Natural killer cell treated with Interleukin-12 subunit alpha and Interleukin-12 subunit beta and Interleukin-15 and Interleukin-18, amount 100 ng/mL, for 72 hours (primary cell): ENCODE measurements around the gene TRPM2. TPM values are rescaled to one million over a fixed set of nuclear protein-coding genes. Genes with fewer than 3 reads are reported as not detected.

Source experiments
- ATAC-seq, 2 donors: fragments of 150-1000 bp; cut with Tn5 transposase in 1 of 2; sonication (Bioruptor Pico), chemical (Tn5 transposase) in 1 of 2; 2 replicates each; pipeline ENCODE4 v1.10.0; 2021
- DNase-seq: peaks from one replicate; pipeline ENCODE4 v3.0.0; 2022; ENCODE audit warnings: low spot score
- H3K27ac Mint-ChIP-seq, 2 donors: 1 replicate in 1 of 2; 2 replicates in 1 of 2; pipeline ENCODE4 v1.8.0; 2022; ENCODE audit warnings: mixed read lengths in 2 of 2, mild to moderate bottlenecking in 1 of 2, moderate library complexity in 1 of 2
- H3K27me3 Mint-ChIP-seq, 2 donors: 1 replicate in 1 of 2; 2 replicates in 1 of 2; pipeline ENCODE4 v1.8.0; 2022; ENCODE audit warnings: mixed read lengths in 2 of 2
- H3K36me3 Mint-ChIP-seq: one replicate; pipeline ENCODE4 v1.8.0; 2022; ENCODE audit warnings: mixed read lengths
- H3K4me1 Mint-ChIP-seq, 2 donors: 1 replicate in 1 of 2; 2 replicates in 1 of 2; pipeline ENCODE4 v1.8.0; 2022; ENCODE audit warnings: low read depth in 2 of 2, mixed read lengths in 2 of 2, mild to moderate bottlenecking in 1 of 2
- H3K4me3 Mint-ChIP-seq: one replicate; pipeline ENCODE4 v1.8.0; 2022; ENCODE audit warnings: mixed read lengths
- H3K9me3 Mint-ChIP-seq: 2 replicates; pipeline ENCODE4 v1.8.0; 2022; ENCODE audit warnings: mixed read lengths
- total RNA-seq, 2 donors: library from RNA; stranded (reverse); gene quantifications; one replicate each; pipeline ENCODE4 v1.2.3, GENCODE V29; 2022

Gene TRPM2
- total RNA-seq, 2 donors from 2014 or later: 14.7 to 15.8 TPM

DNA sequence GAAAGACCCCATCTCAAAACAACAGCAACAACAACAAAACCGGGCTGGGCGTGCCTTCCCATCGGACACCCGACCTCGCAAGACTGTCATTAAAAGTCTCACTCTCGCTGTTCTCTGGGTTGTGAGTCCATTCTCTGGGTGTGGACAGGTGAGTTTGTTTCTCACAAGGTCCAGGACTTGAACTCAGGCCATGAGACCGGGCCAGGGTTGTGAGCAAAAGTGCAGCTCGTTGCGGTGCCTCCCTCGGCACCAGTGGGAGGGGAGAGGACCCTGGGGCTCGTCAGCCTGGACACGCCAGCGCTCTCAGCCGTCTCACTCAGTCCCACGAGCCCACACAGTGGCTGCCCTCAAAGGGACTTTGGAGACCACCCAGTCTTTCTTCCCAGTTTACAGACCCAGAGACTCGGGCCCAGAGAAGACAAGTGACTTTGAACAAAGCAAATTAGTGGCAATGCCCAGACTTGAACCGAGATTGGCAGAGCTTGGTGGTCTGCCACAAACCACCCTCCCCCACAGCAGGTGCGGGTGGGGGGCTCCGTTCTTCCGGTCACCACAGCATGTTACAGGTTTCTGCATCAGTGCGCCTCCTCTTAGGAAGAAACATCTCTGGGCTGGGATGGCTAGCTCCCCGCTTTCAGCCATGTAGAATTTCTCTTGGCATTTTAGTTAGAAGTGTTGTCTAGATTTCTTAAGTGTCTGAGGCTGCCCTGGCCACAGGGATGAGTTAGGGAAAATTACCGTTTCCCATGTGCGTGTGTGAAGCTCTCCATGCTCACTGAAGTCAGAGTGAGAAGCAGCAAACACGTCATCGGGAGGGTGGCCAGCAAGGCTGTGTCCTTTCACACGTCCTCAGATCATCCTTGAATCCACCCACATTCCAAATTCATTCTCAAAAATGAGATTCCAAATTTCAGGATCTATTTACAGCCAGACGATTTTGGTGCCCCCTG is 130.1 kb downstream of the TRPM2 start:
- ATAC-seq: no peak
- Mint-ChIP-seq H3K4me3 (no peak overlapping the region), H3K27ac (no peak overlapping the region), H3K4me1 (peaks cover 5 to 8% of the 10 kb centered on the region in 2 donors), H3K9me3 (no peaks in the 10 kb centered on the region), H3K36me3 (no peaks in the 10 kb centered on the region), H3K27me3 (peaks cover 0 to 15% of the 10 kb centered on the region in 2 donors)
- DNase-seq: no peak

DNA sequence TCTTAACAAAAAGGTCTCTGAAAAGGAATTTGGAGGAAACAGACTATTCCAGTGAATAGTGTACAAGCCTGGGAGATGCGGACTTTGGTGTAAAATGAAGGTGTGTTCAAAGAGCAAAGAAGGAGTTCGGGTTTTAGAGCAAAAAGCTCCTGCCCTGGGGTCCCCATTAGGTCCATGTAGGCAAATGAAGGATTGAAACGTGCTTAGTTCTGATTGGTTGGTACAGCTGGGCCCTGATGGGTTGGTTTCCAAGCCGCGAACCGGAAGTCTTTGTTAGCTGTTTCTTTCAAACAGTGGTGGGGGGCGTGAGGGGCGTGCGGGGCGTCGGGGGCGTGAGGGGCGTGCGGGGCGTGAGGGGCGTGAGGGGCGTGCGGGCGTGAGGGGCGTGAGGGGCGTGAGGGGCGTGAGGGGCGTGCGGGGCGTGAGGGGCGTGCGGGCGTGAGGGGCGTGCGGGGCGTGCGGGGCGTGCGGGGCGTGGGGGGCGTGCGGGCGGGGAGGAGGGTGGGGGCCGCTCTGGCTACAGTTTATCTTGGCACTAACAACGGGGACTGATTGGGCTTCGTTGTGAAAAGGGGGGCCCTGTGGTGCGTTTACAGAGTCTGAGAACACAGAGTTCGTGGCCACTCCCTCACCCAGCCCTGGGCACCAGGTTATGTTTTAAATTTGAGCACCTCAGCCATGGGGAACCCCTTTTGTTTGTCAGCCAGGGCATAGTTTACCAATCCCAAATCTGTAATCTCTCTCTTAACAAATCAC is 131.3 kb downstream of the TRPM2 start:
- peak overlapping the region; percentile 48 for H3K4me3 Mint-ChIP-seq
- ATAC-seq (no peak), DNase-seq (no peak)
- no peak overlapping the region for H3K27ac Mint-ChIP-seq
- H3K4me1 Mint-ChIP-seq: peaks cover 0 to 3% of the 10 kb centered on the region in 2 donors
- peaks cover 0 to 16% of the 10 kb centered on the region in 2 donors for H3K27me3 Mint-ChIP-seq
- no peaks in the 10 kb centered on the region for H3K36me3 Mint-ChIP-seq
- no peaks in the 10 kb centered on the region for H3K9me3 Mint-ChIP-seq

DNA sequence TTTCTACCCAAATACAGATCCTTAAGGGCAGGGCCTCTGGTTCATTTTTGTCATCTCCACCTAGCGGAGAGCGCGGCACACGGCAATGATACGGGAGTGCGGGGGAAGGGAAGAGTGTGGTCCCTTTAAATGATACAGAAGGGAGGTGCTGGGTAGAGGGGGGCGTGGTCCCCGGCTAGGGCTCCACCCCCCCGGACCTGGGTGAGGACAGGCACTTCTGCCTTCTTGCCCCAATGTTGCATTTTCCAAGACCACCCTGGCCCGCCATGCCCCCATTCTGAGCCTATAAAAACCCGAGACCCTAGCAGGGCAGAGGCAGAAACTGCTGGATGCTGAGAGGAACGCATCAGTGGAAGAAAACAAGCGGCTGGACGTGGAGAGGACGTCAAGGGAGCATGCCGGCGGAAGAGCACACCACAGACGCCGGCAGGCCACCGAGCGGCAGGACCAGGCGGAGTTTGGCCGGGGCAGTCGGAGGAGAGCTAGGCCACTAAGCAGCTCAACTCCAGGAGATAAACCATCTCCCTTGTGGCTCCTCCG is 131.9 kb downstream of the TRPM2 start:
- H3K9me3 Mint-ChIP-seq: no peaks in the 10 kb centered on the region
- no peak overlapping the region for H3K27ac Mint-ChIP-seq

DNA sequence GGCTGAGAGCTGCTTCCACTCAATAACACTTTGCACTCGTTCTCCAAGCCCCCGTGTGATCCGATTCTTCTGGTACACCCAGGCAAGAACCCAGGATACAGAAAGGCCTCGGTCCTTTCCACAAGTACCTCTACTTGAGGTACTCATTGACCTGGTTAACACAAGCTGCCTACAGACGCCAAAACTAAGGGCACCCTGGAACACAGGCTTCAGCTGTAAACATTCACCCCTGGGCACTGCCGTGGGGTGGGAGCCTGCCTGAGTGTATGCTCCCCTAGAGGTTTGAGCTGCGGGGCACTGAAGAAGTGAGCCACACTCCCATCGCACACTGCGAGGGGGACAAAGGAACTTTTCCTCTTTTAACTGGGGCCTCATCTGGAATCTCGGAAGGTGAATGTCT is 132.4 kb downstream of the TRPM2 start:
- no peak overlapping the region for H3K27ac Mint-ChIP-seq
- no peak for ATAC-seq
- H3K4me1 Mint-ChIP-seq: peaks cover 0 to 3% of the 10 kb centered on the region in 2 donors
- peak overlapping the region; percentile 48 for H3K4me3 Mint-ChIP-seq
- H3K36me3 Mint-ChIP-seq: no peaks in the 10 kb centered on the region
- no peak for DNase-seq
- H3K9me3 Mint-ChIP-seq: no peaks in the 10 kb centered on the region
- H3K27me3 Mint-ChIP-seq: peaks cover 0 to 16% of the 10 kb centered on the region in 2 donors

More for the DNA sequence above, 131.9 kb downstream of the TRPM2 start:
- no peak for DNase-seq
- Mint-ChIP-seq H3K36me3 (no peaks in the 10 kb centered on the region), H3K4me1 (peaks cover 0 to 3% of the 10 kb centered on the region in 2 donors), H3K4me3 (peak overlapping the region; percentile 48), H3K27me3 (peaks cover 0 to 16% of the 10 kb centered on the region in 2 donors)
- peak; percentile 83 to 89 for ATAC-seq

DNA sequence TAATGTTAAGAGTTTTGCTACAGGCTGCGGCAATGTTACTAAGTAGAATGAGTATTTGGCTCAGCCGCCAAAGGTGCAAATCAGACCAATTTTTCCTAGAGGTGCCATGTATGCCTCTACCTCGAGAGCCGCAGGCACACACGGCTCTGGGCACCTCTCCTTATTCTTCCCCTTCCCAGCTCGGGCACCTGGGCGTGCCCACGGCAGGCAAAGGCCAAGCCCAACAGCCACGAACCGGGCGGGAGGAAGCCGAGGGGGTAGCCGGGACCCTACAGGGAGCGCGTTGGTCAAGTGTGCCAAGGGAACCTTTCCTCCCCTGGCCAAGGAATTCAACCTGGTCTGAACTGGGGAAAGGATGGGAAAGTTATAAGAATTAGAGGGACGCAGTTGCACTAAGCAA is 132.9 kb downstream of the TRPM2 start:
- ATAC-seq (no peak), DNase-seq (no peak)
- H3K36me3 Mint-ChIP-seq: no peaks in the 10 kb centered on the region
- peaks cover 0 to 3% of the 10 kb centered on the region in 2 donors for H3K4me1 Mint-ChIP-seq
- no peaks in the 10 kb centered on the region for H3K9me3 Mint-ChIP-seq
- H3K27ac Mint-ChIP-seq: no peak overlapping the region
- peaks cover 0 to 16% of the 10 kb centered on the region in 2 donors for H3K27me3 Mint-ChIP-seq
- peak overlapping the region; percentile 6 for H3K4me3 Mint-ChIP-seq

DNA sequence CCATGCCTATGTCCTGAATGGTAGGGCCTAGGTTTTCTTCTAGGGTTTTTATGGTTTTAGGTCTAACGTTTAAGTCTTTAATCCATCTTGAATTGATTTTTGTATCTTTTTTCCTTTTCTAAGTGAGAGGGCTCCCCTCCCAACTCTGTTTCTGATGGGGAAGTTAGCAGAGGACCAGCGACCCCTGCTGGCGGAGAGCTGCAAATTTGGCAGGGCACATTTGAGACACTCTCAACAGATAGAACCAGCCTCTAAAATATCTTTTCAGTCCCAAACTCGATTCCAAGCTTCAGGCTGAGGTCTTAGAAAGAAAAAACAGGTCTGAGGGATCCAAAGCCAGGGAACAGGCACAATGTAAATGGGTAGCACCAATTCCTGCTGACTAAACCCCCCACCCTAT is 134.4 kb downstream of the TRPM2 start:
- H3K36me3 Mint-ChIP-seq: peaks cover 7% of the 10 kb centered on the region
- no peak overlapping the region for H3K27ac Mint-ChIP-seq
- no peak for DNase-seq
- H3K4me3 Mint-ChIP-seq: no peak overlapping the region
- peaks cover 0 to 3% of the 10 kb centered on the region in 2 donors for H3K4me1 Mint-ChIP-seq
- peaks cover 10 to 16% of the 10 kb centered on the region in 2 donors for H3K27me3 Mint-ChIP-seq
- no peak for ATAC-seq
- H3K9me3 Mint-ChIP-seq: peaks cover 4% of the 10 kb centered on the region

DNA sequence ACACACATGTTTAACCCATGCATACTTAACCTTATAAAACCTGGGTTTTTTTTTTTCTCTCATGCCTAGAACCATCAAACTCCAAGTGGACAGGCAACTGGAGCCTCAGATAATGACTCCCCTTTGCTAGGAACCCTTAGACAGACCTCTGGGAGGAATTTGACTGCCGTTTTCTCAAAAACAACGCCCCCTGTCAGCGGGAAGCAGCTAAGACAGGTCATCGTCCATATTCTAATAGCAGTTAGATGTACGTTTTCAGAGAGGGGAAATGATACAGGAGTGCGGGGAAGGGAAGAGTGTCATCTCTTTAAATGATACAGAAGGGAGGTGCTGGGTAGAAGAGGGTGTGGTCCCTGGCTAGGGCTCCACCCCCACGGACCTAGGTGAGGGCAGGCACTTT is 136.5 kb downstream of the TRPM2 start:
- Mint-ChIP-seq H3K36me3 (peaks cover 13% of the 10 kb centered on the region), H3K27ac (no peak overlapping the region), H3K4me1 (peaks cover 0 to 3% of the 10 kb centered on the region in 2 donors), H3K27me3 (peaks cover 12 to 16% of the 10 kb centered on the region in 2 donors), H3K9me3 (peaks cover 7% of the 10 kb centered on the region), H3K4me3 (no peak overlapping the region)
- ATAC-seq (no peak), DNase-seq (no peak)

DNA sequence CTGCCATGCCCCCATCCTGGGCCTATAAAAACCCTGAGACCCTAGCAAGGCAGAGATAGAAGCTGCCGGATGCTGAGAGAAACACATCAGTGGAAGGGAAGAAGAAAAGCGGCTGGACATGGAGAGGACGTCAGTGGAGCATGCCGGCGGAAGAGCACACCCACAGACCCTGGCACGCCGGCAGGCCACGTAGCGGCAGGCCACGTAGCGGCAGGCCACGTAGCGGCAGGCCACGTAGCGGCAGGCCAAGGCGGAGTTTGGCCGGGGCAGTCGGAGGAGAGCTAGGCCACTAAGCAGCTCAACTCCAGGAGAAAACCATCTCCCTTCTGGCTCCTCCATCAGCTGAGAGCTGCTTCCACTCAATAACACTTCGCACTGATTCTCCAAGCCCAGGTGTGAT is 137.0 kb downstream of the TRPM2 start:
- H3K27me3 Mint-ChIP-seq: peaks cover 12 to 15% of the 10 kb centered on the region in 2 donors
- DNase-seq: no peak
- ATAC-seq: no peak
- peaks cover 7% of the 10 kb centered on the region for H3K9me3 Mint-ChIP-seq
- H3K4me3 Mint-ChIP-seq: no peak overlapping the region
- peaks cover 0 to 3% of the 10 kb centered on the region in 2 donors for H3K4me1 Mint-ChIP-seq
- H3K27ac Mint-ChIP-seq: no peak overlapping the region
- H3K36me3 Mint-ChIP-seq: peaks cover 13% of the 10 kb centered on the region

DNA sequence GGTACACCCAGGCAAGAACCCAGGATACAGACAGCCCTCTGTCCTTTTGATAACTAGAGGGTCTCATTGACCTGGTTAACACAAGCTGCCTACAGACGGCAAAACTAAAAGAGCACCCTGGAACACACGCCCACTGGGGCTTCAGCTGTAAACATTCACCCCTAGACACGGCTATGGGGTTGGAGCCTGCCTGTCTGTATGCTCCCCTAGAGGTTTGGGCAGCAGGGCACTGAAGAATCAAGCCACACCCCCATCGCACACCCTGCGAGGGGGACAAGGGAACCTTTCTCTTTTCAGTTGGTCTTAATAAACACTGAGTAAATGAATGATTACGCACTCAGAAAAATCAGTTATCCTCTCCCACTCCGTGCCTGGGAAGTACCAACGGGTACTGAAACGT is 137.4 kb downstream of the TRPM2 start:
- Mint-ChIP-seq H3K36me3 (peaks cover 13% of the 10 kb centered on the region), H3K27ac (no peak overlapping the region), H3K4me1 (peaks cover 0 to 3% of the 10 kb centered on the region in 2 donors), H3K27me3 (peaks cover 12 to 16% of the 10 kb centered on the region in 2 donors), H3K4me3 (no peak overlapping the region), H3K9me3 (peaks cover 7% of the 10 kb centered on the region)
- no peak for DNase-seq
- no peak for ATAC-seq

Other genes with a start within 250 kb of the TRPM2 start
- gene PWP2, start 246.2 kb upstream of the TRPM2 start, total RNA-seq: 10 to 100 TPM; 31.4 to 69.6 TPM
- gene GATD3, start 219.9 kb upstream of the TRPM2 start, total RNA-seq: 10 to 100 TPM; 15.9 to 40.4 TPM
- gene ICOSLG, start 112.7 kb upstream of the TRPM2 start, total RNA-seq: under 1 TPM; 0.24 to 0.56 TPM
- not detected for gene DNMT3L, start 91.7 kb upstream of the TRPM2 start, total RNA-seq
- gene AIRE, start 67.7 kb upstream of the TRPM2 start, total RNA-seq: not detected
- 100 to 1,000 TPM; 134 to 139 TPM for gene PFKL, start 53.6 kb upstream of the TRPM2 start, total RNA-seq
- gene CFAP410, start 14.2 kb upstream of the TRPM2 start, total RNA-seq: 10 to 100 TPM; 19.6 to 28.4 TPM
- under 1 TPM; 0.45 to 0.88 TPM for gene LRRC3, start 101.9 kb downstream of the TRPM2 start, total RNA-seq
- not detected for gene KRTAP10-1, start 186.6 kb downstream of the TRPM2 start, total RNA-seq
- not detected for gene KRTAP10-2, start 197.9 kb downstream of the TRPM2 start, total RNA-seq
- not detected for gene KRTAP10-3, start 205.2 kb downstream of the TRPM2 start, total RNA-seq
- gene KRTAP10-4, start 220.1 kb downstream of the TRPM2 start, total RNA-seq: not detected
- not detected for gene KRTAP10-5, start 227.0 kb downstream of the TRPM2 start, total RNA-seq
- gene KRTAP10-6, start 238.9 kb downstream of the TRPM2 start, total RNA-seq: not detected
- not detected for gene KRTAP10-7, start 247.0 kb downstream of the TRPM2 start, total RNA-seq